Karpas-422 (cell line): ENCODE data around the gene FAM83F. TPM values are rescaled to one million over a fixed set of nuclear protein-coding genes. Genes with fewer than 3 reads are reported as not detected.
A peak's percentile ranks its signal among the peaks of the same experiment; 100 is the strongest.

Experiments used
- DNase-seq: peaks from one replicate; pipeline ENCODE4 v3.0.0-alpha.2; 2015
- H2AFZ ChIP-seq: fragments of 200-600 bp; sonication (generic); 2 replicates; pipeline ENCODE4 v1.6.1; 2014; ENCODE audit warnings: antibody characterized with exemption, low read length, mixed read lengths
- H3K27ac ChIP-seq: fragments of 200-600 bp; sonication (generic); 2 replicates; pipeline ENCODE4 v1.5.1; 2014; ENCODE audit warnings: mild to moderate bottlenecking, low read length, moderate library complexity
- H3K27me3 ChIP-seq: fragments of 200-600 bp; sonication (generic); 2 replicates; pipeline ENCODE4 v1.6.1; 2014; ENCODE audit warnings: low read length, mixed read lengths
- H3K36me3 ChIP-seq: fragments of 200-600 bp; sonication (generic); 2 replicates; pipeline ENCODE4 v1.6.1; 2014; ENCODE audit warnings: low read length, mixed read lengths; ENCODE audit not compliant: insufficient read depth
- H3K4me1 ChIP-seq: fragments of 200-600 bp; sonication (generic); 2 replicates; pipeline ENCODE4 v1.6.1; 2014; ENCODE audit warnings: mild to moderate bottlenecking, low read length, mixed read lengths
- H3K4me2 ChIP-seq: fragments of 200-600 bp; sonication (generic); 2 replicates; pipeline ENCODE4 v1.6.1; 2014; ENCODE audit warnings: low read length, low read depth, mild to moderate bottlenecking; ENCODE audit not compliant: poor library complexity, severe bottlenecking
- H3K4me3 ChIP-seq: fragments of 200-600 bp; sonication (generic); 2 replicates; pipeline ENCODE4 v1.5.1; 2014; ENCODE audit warnings: mild to moderate bottlenecking, antibody characterized with exemption, low read length, mixed read lengths
- H3K79me2 ChIP-seq: fragments of 200-600 bp; sonication (generic); 2 replicates; pipeline ENCODE4 v1.6.1; 2014; ENCODE audit warnings: mild to moderate bottlenecking, low read length, mixed read lengths
- H3K9ac ChIP-seq: fragments of 200-600 bp; sonication (generic); 2 replicates; pipeline ENCODE4 v1.6.0; 2014; ENCODE audit warnings: low read length
- H3K9me2 ChIP-seq: fragments of 200-600 bp; sonication (generic), shearing (Covaris generic); replicated peaks from 2 replicates; pipeline ENCODE4 v1.6.0; 2014; ENCODE audit warnings: mild to moderate bottlenecking, low read length, moderate library complexity; ENCODE audit not compliant: insufficient read depth
- H3K9me3 ChIP-seq: fragments of 300-700, 200-600 bp; sonication (generic); 2 replicates; pipeline ENCODE4 v1.6.1; 2014; ENCODE audit warnings: low read length, mixed read lengths
- H4K20me1 ChIP-seq: fragments of 200-600 bp; sonication (generic); 2 replicates; pipeline ENCODE4 v1.6.1; 2014; ENCODE audit warnings: mild to moderate bottlenecking, antibody characterized with exemption, low read length, low read depth; ENCODE audit not compliant: insufficient read depth
- total RNA-seq: library from RNA; depleted of rRNA; stranded (reverse); fragments of >200 nt; shearing (Covaris generic); gene quantifications from 2 replicates; pipeline ENCODE4 v1.2.3, GENCODE V29; 2014; ENCODE audit warnings: low replicate concordance

Gene FAM83F
- total RNA-seq, 1 experiment from 2014 or later = 0.07 TPM

GRCh38 chr22:40028098-40028425, 33.3 kb downstream of the FAM83F start:
- Histone ChIP-seq H4K20me1 (no peaks in the 10 kb centered on the region), H3K9ac (peak overlapping the region; percentile 84), H2AFZ (peak overlapping the region; percentile 68; the same call in 1 of the 2 replicates), H3K9me2 (no peaks in the 10 kb centered on the region), H3K27ac (peak overlapping the region; percentile 97), H3K4me3 (peak overlapping the region; percentile 65), H3K9me3 (no peaks in the 10 kb centered on the region), H3K4me1 (peaks cover 88% of the 10 kb centered on the region), H3K4me2 (peak overlapping the region; percentile 82), H3K36me3 (no peaks in the 10 kb centered on the region), H3K27me3 (no peaks in the 10 kb centered on the region), H3K79me2 (no peaks in the 10 kb centered on the region)
- peak; percentile 73 for DNase-seq

GRCh38 chr22:40029189-40029890, 34.6 kb downstream of the FAM83F start:
- Histone ChIP-seq H3K4me2 (peak overlapping the region; percentile 82), H3K27me3 (no peaks in the 10 kb centered on the region), H3K27ac (peak overlapping the region; percentile 97), H2AFZ (no peak overlapping the region), H4K20me1 (no peaks in the 10 kb centered on the region), H3K9me3 (no peaks in the 10 kb centered on the region), H3K36me3 (no peaks in the 10 kb centered on the region), H3K4me3 (peak overlapping the region; percentile 34; the same call in 1 of the 2 replicates), H3K4me1 (peaks cover 84% of the 10 kb centered on the region), H3K9me2 (no peaks in the 10 kb centered on the region), H3K9ac (peak overlapping the region; percentile 84; the same call in 1 of the 2 replicates), H3K79me2 (no peaks in the 10 kb centered on the region)
- DNase-seq = no peak

GRCh38 chr22:40030026-40030757, 35.4 kb downstream of the FAM83F start:
- Histone ChIP-seq H4K20me1 (no peaks in the 10 kb centered on the region), H3K36me3 (no peaks in the 10 kb centered on the region), H3K27me3 (no peaks in the 10 kb centered on the region), H3K9me3 (no peaks in the 10 kb centered on the region), H3K9ac (0 out of 2 replicates have a peak overlapping the region, but pooled peaks have one; percentile 13), H3K27ac (no peak overlapping the region), H3K9me2 (no peaks in the 10 kb centered on the region), H3K4me2 (no peak overlapping the region), H3K4me1 (peaks cover 75% of the 10 kb centered on the region), H3K4me3 (no peak overlapping the region), H2AFZ (no peak overlapping the region), H3K79me2 (no peaks in the 10 kb centered on the region)
- no peak for DNase-seq

GRCh38 chr22:40030758-40031095, 36.0 kb downstream of the FAM83F start:
- no peak overlapping the region for H3K4me3 ChIP-seq
- no peak overlapping the region; the same call in 1 of the 2 replicates for H3K9ac ChIP-seq
- no peaks in the 10 kb centered on the region for H4K20me1 ChIP-seq
- no peak overlapping the region for H2AFZ ChIP-seq
- no peaks in the 10 kb centered on the region for H3K9me2 ChIP-seq
- H3K36me3 ChIP-seq = no peaks in the 10 kb centered on the region
- no peak overlapping the region for H3K4me2 ChIP-seq
- H3K27ac ChIP-seq = no peak overlapping the region
- H3K79me2 ChIP-seq = no peaks in the 10 kb centered on the region
- no peak for DNase-seq
- H3K27me3 ChIP-seq = no peaks in the 10 kb centered on the region
- no peaks in the 10 kb centered on the region for H3K9me3 ChIP-seq
- H3K4me1 ChIP-seq = peaks cover 70% of the 10 kb centered on the region

GRCh38 chr22:40031766-40032470, 37.2 kb downstream of the FAM83F start:
- Histone ChIP-seq H3K9me3 (no peaks in the 10 kb centered on the region), H3K9ac (peak overlapping the region; percentile 39), H3K36me3 (no peaks in the 10 kb centered on the region), H3K4me2 (peak overlapping the region; percentile 33), H3K9me2 (no peaks in the 10 kb centered on the region), H3K4me1 (peaks cover 65% of the 10 kb centered on the region), H4K20me1 (no peaks in the 10 kb centered on the region), H2AFZ (no peak overlapping the region), H3K27me3 (no peaks in the 10 kb centered on the region), H3K4me3 (no peak overlapping the region), H3K27ac (peak overlapping the region; percentile 11; the same call in 1 of the 2 replicates), H3K79me2 (no peaks in the 10 kb centered on the region)
- DNase-seq = peak; percentile 76

- Histone ChIP-seq H3K27ac (no peak overlapping the region), H3K4me3 (no peak overlapping the region), H3K4me1 (peaks cover 48% of the 10 kb centered on the region), H3K9me2 (no peaks in the 10 kb centered on the region), H3K79me2 (no peaks in the 10 kb centered on the region), H3K4me2 (no peak overlapping the region), H3K27me3 (no peaks in the 10 kb centered on the region), H3K9ac (no peak overlapping the region), H2AFZ (no peak overlapping the region), H4K20me1 (no peaks in the 10 kb centered on the region), H3K36me3 (no peaks in the 10 kb centered on the region), H3K9me3 (no peaks in the 10 kb centered on the region)
- no peak for DNase-seq
Observed at GRCh38 chr22:40033586-40034380, 39.0 kb downstream of the FAM83F start.

- no peaks in the 10 kb centered on the region for H3K27me3 ChIP-seq
- H3K4me1 ChIP-seq = peaks cover 32% of the 10 kb centered on the region
- no peak overlapping the region for H3K9ac ChIP-seq
- no peak overlapping the region for H2AFZ ChIP-seq
- DNase-seq = no peak
- no peaks in the 10 kb centered on the region for H3K36me3 ChIP-seq
- no peaks in the 10 kb centered on the region for H3K9me2 ChIP-seq
- H3K27ac ChIP-seq = no peak overlapping the region
- no peak overlapping the region for H3K4me2 ChIP-seq
- H3K9me3 ChIP-seq = no peaks in the 10 kb centered on the region
- no peaks in the 10 kb centered on the region for H4K20me1 ChIP-seq
- H3K79me2 ChIP-seq = no peaks in the 10 kb centered on the region
- H3K4me3 ChIP-seq = no peak overlapping the region
Observed at GRCh38 chr22:40035351-40035750, 40.6 kb downstream of the FAM83F start.
